Left lung (tissue), 10 donors: ENCODE results near the gene DTX4. TPM values are rescaled to one million over a fixed set of nuclear protein-coding genes. Genes with fewer than 3 reads are reported as not detected.

Experiments used
- ATAC-seq: fragments of 200-7000 bp; cut with Tn5 transposase; one replicate; pipeline ENCODE4 v1.9.1; 2020; ENCODE audit warnings: moderate library complexity
- DNase-seq, 4 donors: peaks; one replicate each; pipeline ENCODE4 v3.0.0-alpha.2; 2013 to 2020
- H3K27ac ChIP-seq, 2 donors: fragments of 200-600 bp; sonication (generic) in 1 of 2; one replicate each; pipeline versions ENCODE4 v1.5.0 to v1.8.0; 2020 to 2021
- H3K27me3 ChIP-seq, 2 donors: fragments of 200-600 bp; sonication (generic) in 1 of 2; one replicate each; pipeline versions ENCODE4 v1.5.0 to v1.8.0; 2020 to 2021
- H3K36me3 ChIP-seq, 2 donors: fragments of 200-600 bp; sonication (generic) in 1 of 2; one replicate each; pipeline versions ENCODE4 v1.5.0 to v1.8.0; 2020 to 2021
- H3K4me1 ChIP-seq, 2 donors: fragments of 200-600 bp; one replicate each; pipeline ENCODE4 v1.8.0; 2021
- H3K4me3 ChIP-seq, 2 donors: fragments of 200-600 bp; sonication (generic) in 1 of 2; one replicate each; pipeline versions ENCODE4 v1.5.0 to v1.8.0; 2020 to 2021; ENCODE audit warnings: mild to moderate bottlenecking in 1 of 2
- H3K9me3 ChIP-seq, 2 donors: fragments of 200-600 bp; sonication (generic) in 1 of 2; one replicate each; pipeline versions ENCODE4 v1.5.0 to v1.8.0; 2020 to 2021
- intact Hi-C, 2 donors: fragments of 100-400 bp; cut with DNase I; formaldehyde crosslinking; loops; one replicate each; pipeline versions ENCODE4 v1.11.2 to v1.14.2; 2022
- polyA plus RNA-seq, 6 donors: library from polyadenylated mRNA; unstranded; fragments of 120-200 nt; gene quantifications; one replicate each; pipeline ENCODE4 v1.2.1, GENCODE V29; 2013; ENCODE audit not compliant: insufficient read length in 6 of 6
- total RNA-seq, 2 donors: library from RNA; stranded (reverse); fragmentation: NEBNext Ultra II Directional; extraction: Animal tissue kit (Norgen Biotek cat#: 25700); gene quantifications; one replicate each; pipeline ENCODE4 v1.2.1, GENCODE V29; 2021
- TF ChIP-seq, protein P1 (sequence below), 2 donors: fragments of 200-600 bp; sonication (generic) in 1 of 2; IDR thresholded peaks; one replicate each; pipeline versions ENCODE4 v1.5.0 to v1.8.0; 2021; ENCODE audit warnings: antibody characterized with exemption in 2 of 2
- donor health status: DM: no; HTN: yes; CAD: no.
- donor health status: DM: no; HTN: no; CAD: no.

Gene DTX4
- total and polyA plus RNA-seq, 8 donors, result 33.2 to 74.9 (median 67.2) TPM

DNA sequence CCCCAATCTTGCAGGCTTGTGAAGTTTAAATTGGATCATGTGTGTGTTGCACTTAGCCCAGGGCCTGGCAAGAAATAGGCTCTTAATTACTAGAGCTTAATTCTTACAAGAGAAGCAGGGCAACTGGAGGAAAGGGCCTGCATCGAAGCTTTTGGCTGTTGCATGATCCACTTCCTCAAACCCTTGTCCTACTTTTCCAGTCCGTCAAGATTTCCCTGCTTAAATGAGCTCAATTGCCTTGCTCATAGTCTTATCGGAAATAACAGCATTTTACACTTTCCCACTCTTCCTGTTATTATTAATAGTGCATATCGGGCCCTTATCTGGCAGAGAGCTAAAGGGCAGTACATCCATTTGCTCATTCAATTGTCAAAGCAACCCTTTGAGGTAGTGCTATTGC is 18.1 kb downstream of the DTX4 start:
- ATAC-seq (peak; percentile 6), DNase-seq (no peak)
- TF ChIP-seq, protein P1, sequence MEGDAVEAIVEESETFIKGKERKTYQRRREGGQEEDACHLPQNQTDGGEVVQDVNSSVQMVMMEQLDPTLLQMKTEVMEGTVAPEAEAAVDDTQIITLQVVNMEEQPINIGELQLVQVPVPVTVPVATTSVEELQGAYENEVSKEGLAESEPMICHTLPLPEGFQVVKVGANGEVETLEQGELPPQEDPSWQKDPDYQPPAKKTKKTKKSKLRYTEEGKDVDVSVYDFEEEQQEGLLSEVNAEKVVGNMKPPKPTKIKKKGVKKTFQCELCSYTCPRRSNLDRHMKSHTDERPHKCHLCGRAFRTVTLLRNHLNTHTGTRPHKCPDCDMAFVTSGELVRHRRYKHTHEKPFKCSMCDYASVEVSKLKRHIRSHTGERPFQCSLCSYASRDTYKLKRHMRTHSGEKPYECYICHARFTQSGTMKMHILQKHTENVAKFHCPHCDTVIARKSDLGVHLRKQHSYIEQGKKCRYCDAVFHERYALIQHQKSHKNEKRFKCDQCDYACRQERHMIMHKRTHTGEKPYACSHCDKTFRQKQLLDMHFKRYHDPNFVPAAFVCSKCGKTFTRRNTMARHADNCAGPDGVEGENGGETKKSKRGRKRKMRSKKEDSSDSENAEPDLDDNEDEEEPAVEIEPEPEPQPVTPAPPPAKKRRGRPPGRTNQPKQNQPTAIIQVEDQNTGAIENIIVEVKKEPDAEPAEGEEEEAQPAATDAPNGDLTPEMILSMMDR (IDR thresholded peaks at IDR 0.05), result no peak
- Histone ChIP-seq H3K36me3 (peaks cover 0 to 35% of the 10 kb centered on the region in 2 donors), H3K9me3 (no peaks in the 10 kb centered on the region), H3K4me1 (peaks cover 40 to 54% of the 10 kb centered on the region in 2 donors), H3K27me3 (no peaks in the 10 kb centered on the region), H3K27ac (peak overlapping the region; percentile 33 to 51), H3K4me3 (no peak overlapping the region)
- intact Hi-C loops, result no loop called here

- TF ChIP-seq, protein P1 (IDR thresholded peaks at IDR 0.05), result no peak
- Histone ChIP-seq H3K36me3 (peaks cover 0 to 45% of the 10 kb centered on the region in 2 donors), H3K9me3 (no peaks in the 10 kb centered on the region), H3K4me3 (no peak overlapping the region), H3K27me3 (no peaks in the 10 kb centered on the region), H3K4me1 (peaks cover 35 to 50% of the 10 kb centered on the region in 2 donors), H3K27ac (no peak overlapping the region)
- no peak for ATAC-seq
- no peak for DNase-seq
- intact Hi-C loops, result no loop called here
These were observed 19.2 kb downstream of the DTX4 start for GRCh38 chr11:59191095-59191494.

- Histone ChIP-seq H3K4me1 (peaks cover 29 to 50% of the 10 kb centered on the region in 2 donors), H3K27me3 (no peaks in the 10 kb centered on the region), H3K36me3 (peaks cover 0 to 52% of the 10 kb centered on the region in 2 donors), H3K9me3 (no peaks in the 10 kb centered on the region), H3K4me3 (no peak overlapping the region), H3K27ac (no peak overlapping the region)
- ATAC-seq, result no peak
- DNase-seq, result no peak
- TF ChIP-seq, protein P1 (IDR thresholded peaks at IDR 0.05), result no peak
- intact Hi-C loops, result no loop called here
These were observed 20.0 kb downstream of the DTX4 start for GRCh38 chr11:59191890-59192289.

DNA sequence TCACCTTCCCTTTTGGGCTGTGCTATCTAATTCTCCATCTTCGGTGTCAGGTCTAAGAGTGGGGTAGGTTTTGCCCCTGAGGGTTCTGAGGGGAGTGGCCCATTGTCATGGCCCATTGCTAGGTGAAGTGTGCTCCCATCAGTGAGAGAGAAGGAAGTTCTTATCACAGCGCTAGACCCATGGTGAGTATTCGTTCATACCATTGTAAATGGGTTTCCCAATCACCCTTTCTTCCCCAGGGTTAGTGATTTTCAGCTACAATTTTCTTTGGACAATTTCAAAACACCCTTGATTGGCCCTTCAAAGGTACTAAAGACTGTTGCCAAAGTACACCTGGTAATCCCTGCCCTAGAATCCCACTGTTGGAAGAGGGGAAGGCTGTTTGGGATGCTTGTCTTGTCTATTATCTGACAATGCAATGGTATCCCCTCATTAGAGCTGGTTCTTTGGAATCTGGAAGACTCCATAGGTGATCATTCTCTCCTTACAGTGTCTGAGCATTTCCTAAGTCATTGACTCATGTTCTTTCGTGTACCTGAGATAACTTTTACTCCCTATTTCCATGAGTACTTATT is 20.6 kb downstream of the DTX4 start:
- TF ChIP-seq, protein P1 (IDR thresholded peaks at IDR 0.05), result no peak
- intact Hi-C loops, result no loop called here

DNA sequence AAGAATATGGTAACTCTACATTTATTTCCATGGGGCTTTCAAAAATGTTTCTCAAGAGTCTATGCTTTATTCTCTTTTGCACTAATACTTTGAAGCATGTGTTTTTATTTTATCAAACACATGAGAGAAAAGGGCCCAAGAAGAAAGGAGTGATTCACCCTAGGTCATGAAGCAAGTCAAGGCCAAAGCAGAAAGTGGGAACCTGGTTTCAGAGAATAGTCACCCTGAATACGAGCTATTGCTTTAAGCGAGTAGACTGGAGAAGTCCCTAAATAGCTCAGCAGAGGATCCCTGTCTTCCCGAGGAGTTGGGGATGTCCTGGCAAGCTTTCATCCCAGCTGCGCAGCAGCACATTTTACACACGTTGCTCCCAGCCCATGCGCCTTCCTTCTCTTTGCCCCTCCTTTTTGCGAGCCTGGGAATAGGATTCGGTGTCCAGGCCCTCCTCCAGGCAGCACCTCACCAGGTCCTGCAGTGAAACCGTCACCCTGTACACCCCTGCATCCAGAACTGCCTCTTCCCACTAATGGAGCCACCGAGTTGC is 21.7 kb downstream of the DTX4 start:
- no peaks in the 10 kb centered on the region for H3K9me3 ChIP-seq
- H3K36me3 ChIP-seq, result peaks cover 0 to 52% of the 10 kb centered on the region in 2 donors
- peaks cover 23 to 45% of the 10 kb centered on the region in 2 donors for H3K4me1 ChIP-seq
- H3K27ac ChIP-seq, result no peak overlapping the region
- intact Hi-C loops, result no loop called here
- no peak for ATAC-seq
- H3K27me3 ChIP-seq, result no peaks in the 10 kb centered on the region
- no peak overlapping the region for H3K4me3 ChIP-seq
- DNase-seq, result no peak
- TF ChIP-seq, protein P1 (IDR thresholded peaks at IDR 0.05), result no peak

More for the DNA sequence above, 20.6 kb downstream of the DTX4 start:
- peaks cover 23 to 45% of the 10 kb centered on the region in 2 donors for H3K4me1 ChIP-seq
- H3K27me3 ChIP-seq, result no peaks in the 10 kb centered on the region
- no peaks in the 10 kb centered on the region for H3K9me3 ChIP-seq
- peaks cover 0 to 52% of the 10 kb centered on the region in 2 donors for H3K36me3 ChIP-seq
- peak overlapping the region in 1 of 2 donors; percentile 15 for H3K27ac ChIP-seq
- no peak for DNase-seq
- no peak overlapping the region for H3K4me3 ChIP-seq
- ATAC-seq, result no peak
